GM12875 (cell line): ENCODE measurements around the gene TSSK6.
"Not testable (repeated sequence)": the region's sequence is repeated elsewhere in the genome, so short reads cannot be mapped to it uniquely, and the experiment has no call there.

ENCODE experiments used
- H3K4me3 ChIP-seq: one replicate; pipeline ENCODE4 v1.5.1; 2011; ENCODE audit warnings: low read depth, low read length, control low read depth
- CTCF ChIP-seq: IDR thresholded peaks from 2 replicates; pipeline ENCODE4 v1.5.1; 2011; ENCODE audit warnings: low read depth, mild to moderate bottlenecking, control low read depth, inconsistent platforms, low read length, moderate library complexity, borderline replicate concordance; ENCODE audit not compliant: insufficient read depth

Gene TSSK6

GRCh38 chr19:19475015-19475765 is 40.2 kb downstream of the TSSK6 start:
- no peak for TF ChIP-seq CTCF
- H3K4me3 ChIP-seq, result no peak overlapping the region

GRCh38 chr19:19472106-19472505 is 43.2 kb downstream of the TSSK6 start:
- H3K4me3 ChIP-seq, result not testable (repeated sequence)

- no peak overlapping the region for H3K4me3 ChIP-seq
- no peak for TF ChIP-seq CTCF
Observed at GRCh38 chr19:19471682-19472081, 43.7 kb downstream of the TSSK6 start.

GRCh38 chr19:19470579-19470978 is 44.8 kb downstream of the TSSK6 start:
- H3K4me3 ChIP-seq, result no peak overlapping the region
- no peak for TF ChIP-seq CTCF

- no peak for TF ChIP-seq CTCF
- H3K4me3 ChIP-seq, result no peak overlapping the region
Observed at GRCh38 chr19:19468424-19469050, 46.8 kb downstream of the TSSK6 start.

- no peak for TF ChIP-seq CTCF
- H3K4me3 ChIP-seq, result no peak overlapping the region
Observed at GRCh38 chr19:19466201-19466600, 49.1 kb downstream of the TSSK6 start.

GRCh38 chr19:19465436-19466070 is 49.8 kb downstream of the TSSK6 start:
- TF ChIP-seq CTCF, result no peak
- H3K4me3 ChIP-seq, result no peak overlapping the region
